Fibroblast of the conjunctiva (primary cell): ENCODE results near the gene TMEM98.
A peak's percentile ranks its signal among the peaks of the same experiment; 100 is the strongest.
"Not testable (repeated sequence)": the region's sequence is repeated elsewhere in the genome, so short reads cannot be mapped to it uniquely, and the experiment has no call there.

Experiments
- DNase-seq: peaks from one replicate; pipeline ENCODE4 v3.0.0-alpha.2; 2010; ENCODE audit warnings: low read depth

TMEM98 gene

DNA sequence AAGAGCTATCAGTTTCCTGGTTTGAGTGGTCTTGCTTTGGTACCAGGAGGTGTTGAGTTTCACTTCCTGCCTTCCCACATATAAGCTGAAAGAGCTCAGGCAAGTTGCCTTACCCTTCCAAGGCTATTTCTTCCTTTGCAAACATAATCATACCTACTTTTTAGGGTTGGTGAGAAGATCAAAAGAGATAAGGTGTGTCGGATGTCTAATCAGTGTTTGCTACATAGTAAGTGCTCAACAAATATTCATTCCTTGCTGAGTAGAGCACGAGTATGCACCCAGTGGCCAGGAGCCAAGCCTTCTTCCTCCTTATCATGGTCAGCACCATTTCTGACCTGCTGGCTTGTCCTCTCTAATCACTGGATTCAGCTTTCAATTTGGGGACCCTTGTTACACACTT is 12.7 kb upstream of the TMEM98 start:
- DNase-seq: no peak

DNA sequence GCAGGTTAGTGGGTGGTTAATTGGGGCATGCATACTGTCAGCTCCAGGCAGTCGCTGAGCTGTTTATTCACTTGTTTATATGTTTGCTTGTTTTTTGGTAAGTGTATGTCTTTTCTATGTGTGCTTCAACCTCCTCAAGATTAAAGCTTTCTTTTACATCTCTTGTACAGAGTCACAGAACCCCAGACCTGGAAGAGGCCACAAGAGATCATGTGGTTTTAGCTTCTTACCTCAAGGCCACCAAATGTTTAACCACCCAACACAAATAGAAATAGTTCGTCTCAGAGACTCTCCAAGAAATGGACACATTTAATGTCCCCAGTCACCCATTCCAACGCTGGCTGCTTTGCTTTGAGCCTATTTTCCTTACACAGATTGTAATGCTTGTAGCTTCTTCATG is 11.8 kb upstream of the TMEM98 start:
- DNase-seq: no peak

DNA sequence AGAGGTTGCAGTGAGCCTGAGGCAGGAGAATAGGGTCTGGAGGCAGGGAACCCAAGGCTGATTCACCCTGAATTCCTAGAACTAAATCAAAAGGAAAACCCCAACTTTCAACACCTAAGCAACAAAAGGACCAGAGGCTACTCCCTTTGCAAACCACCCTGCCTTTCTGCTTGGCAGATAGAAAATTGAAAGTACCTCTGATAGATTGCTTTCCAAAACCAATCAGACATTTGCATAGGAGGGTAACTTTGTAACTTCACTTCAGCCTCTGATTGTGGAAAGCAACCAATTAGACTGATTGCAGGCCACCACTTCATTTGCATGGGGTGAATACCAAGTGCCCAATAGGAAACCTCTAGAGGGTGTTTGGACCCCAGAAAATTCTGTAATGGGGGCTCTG is 10.9 kb upstream of the TMEM98 start:
- DNase-seq: no peak

DNA sequence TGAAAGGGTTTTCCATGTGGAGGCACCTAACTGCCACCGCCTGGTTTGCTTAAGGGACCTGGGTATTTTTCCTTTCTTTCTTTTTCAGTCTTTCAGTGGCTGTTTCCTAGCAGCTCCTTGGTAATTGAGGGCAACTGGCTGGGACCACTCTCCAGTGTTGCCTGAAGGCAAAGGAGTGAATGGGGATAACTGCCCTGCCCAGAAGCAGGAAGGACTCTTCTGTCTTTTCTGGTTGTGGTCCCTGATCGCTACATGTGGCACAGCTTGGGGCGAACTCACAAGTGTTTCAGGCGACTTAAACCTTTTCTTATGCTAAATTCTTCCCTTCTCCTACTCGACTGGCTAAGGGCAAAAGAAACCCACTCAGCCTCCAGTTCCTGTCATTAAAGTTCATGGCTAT is 10.1 kb upstream of the TMEM98 start:
- DNase-seq: no peak

DNA sequence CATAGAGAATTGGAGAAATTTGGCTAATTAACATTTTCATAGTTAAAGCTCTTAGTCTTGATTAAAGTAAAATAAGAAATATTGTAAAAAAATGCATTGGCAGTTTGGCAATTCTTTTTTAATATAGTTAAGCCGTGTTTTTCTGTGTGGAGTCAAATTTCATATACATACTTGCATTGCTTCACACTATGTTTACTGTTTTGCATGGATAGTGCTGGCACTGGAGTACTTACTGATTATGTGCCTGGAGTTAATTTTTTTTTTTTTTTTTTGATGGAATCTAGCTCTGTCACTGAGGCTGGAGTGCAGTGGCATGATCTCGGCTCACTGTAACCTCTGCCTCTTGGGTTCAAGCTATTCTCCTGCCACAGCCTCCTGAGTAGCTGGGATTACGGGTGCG is 8.1 kb upstream of the TMEM98 start:
- DNase-seq: not testable (repeated sequence)

DNA sequence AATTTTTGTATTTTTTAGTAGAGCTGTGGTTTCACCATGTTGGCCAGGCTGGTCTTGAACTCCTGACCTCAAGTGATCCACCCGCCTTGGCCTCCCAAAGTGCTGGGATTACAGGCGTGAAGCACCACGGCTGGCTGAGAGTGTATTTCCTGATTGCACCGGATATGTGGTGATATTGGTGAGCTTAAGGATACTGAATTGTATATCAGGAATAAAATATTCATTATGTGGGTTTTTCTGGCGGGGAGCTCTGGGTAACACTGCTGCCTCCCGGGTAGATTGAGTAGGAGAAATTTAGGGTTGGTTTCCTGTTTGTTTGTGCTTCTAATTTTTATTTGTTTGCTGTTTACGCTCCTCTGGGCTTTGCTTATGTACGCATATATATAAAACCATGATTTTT is 7.7 kb upstream of the TMEM98 start:
- no peak for DNase-seq

DNA sequence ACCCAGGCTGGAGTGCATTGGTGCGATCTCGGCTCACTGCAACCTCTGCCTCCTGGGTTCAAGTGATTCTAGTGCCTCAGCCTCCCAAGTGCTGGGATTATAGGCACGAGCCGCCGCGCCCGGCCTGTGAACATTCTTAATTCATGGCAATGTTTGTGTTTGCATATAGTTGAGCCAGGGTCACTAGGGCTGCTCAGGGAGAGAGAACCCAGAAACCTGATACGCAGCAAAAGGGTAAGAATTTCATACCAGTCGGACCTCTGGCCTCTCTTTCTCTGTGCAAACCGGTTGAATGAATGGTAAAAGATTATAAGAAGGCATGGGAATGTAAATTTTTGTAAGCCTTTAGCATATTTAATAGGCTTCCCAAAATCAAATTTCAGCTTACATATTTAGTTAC is 6.9 kb upstream of the TMEM98 start:
- no peak for DNase-seq

DNA sequence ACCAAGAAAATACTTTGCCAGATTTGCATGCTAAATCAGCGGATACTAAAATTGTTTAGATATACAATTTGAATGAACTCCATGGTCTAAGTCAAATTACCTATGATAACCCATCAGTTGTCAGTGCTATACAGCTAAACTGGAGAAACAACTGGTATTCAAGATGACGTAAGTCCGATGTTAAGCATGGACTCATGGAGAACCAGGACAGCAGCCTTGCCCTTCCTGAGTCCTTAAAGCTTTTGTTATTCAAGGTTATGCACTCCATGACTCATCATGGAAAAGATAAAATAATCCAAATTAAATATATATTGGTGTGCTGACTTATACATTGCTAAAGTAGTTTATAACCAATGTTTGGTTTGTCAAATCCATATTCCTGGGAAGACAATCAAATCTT is 4.0 kb upstream of the TMEM98 start:
- DNase-seq: not testable (repeated sequence)

DNA sequence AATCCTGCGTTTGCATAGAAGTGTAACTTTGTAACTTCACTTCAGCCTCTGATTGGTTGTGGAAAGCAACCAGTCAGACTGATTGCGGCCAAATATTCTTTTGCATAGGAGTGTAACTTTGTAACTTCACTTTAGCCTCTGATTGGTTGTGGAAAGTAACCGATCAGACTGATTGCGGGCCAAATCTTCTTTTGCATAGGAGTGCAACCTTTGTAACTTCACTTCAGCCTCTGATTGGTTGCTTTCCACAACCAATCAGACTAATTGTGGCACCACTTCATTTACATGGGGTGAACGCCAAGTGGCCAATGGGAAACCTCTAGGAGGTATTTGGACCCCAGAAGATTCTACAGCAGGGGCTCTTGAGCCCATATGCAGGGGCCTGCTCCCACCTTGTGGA is 1.8 kb upstream of the TMEM98 start:
- no peak for DNase-seq

DNA sequence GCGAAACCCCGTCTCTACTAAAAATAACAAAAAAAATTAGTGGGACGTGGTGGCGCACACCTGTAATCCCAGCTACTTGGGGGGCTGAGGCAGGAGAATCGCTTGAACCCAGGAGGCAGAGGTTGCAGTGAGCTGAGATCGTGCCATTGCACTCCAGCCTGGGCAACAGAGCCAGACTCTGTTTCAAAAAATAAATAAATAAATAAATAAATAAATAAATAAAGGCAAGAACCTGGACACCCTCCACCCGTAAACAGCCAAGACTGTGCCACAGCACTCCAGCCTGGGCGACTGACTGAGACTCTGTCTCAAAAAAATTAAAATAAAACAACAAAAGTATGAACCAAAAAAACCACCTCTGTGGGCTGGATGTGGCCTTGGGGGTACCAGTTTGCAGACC is 1.2 kb upstream of the TMEM98 start:
- not testable (repeated sequence) for DNase-seq

DNA sequence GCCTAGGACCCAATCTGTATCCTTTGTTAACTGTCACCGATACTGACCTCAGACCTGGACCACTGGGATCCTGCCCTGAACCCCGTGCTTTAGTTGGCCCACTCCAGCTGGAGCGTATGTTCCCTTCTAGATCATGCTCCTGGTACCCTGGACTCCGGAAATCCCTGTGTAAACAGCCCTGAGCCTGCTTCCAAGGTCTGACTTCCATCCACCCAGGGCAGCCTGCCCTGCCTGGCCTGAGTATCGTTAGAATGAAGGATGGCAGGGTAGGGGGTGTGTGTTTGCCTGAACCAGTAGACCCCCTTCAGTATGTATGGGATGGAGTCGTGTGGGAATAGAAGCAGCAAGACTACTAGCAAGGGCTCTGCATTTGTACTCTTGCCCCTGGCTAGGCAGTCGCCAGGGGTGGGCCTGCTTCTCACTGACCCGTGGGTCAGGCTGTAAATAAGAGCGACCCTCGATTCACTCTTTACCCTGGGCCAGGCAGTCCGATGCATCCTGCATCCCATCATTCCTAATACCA is 691 bp upstream of the TMEM98 start:
- DNase-seq: no peak

DNA sequence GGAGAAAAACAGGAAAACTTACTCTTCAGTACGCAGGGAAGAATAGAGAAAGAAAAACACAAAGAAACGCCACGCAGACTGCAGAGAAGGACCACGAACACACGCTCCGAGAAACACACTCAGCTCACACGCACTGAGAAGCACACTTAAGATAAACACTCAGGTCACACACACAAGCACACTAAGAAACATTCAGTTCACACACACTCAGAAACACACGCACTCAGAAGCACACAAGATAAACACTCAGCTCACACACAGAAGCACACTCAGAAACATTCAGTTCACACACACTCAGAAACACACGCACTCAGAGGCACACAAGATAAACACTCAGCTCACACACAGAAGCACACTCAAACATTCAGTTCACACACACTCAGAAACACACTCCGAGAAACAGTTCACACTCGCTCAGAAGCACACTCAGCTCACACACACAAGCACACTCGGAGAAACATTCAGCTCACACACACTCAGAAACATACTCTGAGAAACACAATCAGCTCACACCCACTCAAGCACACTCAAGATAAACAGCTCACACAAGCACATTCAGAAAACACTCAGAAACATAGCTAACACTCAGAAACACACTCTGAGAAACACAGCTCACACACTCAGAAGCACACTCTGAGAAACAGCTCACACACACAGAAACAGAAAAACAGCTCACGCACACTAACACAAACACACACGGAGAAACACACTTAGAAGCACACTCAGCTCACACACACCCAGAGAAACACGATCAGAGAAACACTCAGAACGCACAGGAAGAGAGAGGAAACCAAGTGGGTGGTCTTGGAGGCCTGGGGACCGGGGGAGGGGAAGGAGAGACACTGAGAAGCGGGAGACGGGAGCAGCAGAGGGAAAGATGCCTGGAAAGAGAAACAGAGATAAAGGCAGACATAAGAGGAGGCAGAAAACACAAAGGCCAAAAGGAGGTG is 908 bp downstream of the TMEM98 start:
- no peak for DNase-seq

DNA sequence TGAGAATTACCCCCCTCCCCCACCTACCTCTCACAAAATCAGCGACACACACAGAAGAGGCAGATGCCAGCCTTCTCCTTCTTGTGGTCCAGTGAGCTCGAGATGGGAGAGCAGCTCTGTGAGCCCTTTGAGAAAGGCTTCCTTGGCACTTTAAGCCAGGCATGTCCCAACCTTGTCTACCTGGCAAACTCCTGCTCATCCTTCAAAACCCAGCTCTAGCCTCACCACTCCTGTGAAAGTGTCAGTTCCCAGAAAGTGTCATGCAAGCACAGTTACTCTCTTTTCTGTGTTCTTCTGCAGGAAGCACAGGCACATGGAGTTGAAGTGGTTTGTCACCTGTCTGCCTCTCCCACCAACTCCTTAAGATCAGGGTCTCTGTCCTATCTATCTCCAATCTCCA is 1.6 kb downstream of the TMEM98 start:
- DNase-seq: no peak

DNA sequence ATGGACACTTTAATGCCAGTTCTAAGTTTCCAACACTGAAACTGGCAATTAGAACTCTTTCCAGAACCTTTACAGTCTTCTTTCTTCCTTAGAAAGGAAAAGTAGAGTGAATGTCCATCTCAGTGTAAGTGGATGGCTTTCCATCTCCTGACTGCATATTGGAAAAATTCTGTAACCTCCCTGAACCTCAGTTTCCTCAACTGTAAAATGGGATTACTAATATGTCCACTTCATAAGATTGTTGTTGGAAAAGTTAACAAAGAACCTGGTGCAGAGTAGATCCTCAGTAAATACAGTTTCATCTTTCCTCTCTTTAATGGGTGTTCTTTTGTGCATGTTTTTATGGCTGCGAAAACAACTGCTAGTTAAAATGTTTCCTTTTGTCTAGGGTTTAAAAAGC is 2.6 kb downstream of the TMEM98 start:
- DNase-seq: no peak

DNA sequence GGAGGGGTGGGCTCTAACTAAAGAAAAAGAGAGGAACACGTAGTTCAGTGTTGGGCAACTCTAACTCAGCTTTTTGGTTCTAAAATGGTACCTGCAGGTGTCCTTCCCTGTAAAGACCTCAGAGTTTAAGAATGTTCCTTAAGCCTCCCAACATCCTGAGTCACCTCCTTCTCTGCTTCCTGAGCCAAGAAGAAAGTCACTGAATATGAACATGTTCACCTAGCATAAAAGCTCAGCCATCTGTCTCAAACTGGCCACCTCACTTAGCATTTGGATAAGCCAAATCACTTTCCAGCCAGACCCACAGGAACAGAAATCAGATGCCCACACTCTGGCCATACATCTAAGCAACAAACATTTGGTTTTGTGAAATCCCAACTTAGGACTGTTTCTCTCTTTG is 3.7 kb downstream of the TMEM98 start:
- DNase-seq: no peak

DNA sequence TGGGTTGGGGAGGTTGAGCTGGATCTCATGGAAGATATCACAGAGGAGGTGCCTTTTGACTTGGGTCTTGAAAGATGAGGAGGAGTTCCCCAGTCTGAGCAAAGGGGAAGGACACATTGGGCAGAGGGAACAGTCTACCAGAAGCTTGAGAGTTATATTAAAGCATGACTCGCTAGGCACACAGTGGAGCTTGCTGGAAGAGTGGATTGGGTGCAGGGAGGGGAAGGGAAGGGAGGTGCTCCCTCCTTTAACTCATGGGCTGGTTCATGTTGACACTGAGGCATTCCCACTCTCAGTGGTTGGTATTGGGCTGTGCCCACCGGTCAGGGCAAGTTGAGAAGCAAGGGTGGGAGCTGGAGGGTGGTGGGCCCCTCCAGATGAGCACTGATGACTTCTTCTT is 5.9 kb downstream of the TMEM98 start:
- no peak for DNase-seq

DNA sequence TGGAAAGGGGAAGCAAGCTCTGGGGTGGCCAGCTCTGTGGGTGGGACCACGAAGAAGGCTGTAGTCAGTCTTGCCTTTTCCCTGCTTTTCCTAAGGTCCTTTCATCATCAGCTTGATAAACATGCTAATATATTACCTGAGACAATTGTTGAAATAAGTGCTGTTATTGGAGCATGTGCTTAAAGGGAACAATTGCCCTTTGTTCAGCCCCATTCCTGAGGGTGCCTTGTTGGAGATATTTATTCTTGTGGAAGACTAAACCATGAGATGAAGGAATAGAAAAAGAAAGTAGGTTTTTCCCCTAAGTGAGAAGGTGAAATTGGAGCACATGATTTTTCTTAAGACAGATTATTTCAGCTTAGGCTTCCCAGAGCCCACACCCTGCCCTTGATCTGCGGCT is 7.8 kb downstream of the TMEM98 start:
- DNase-seq: no peak

DNA sequence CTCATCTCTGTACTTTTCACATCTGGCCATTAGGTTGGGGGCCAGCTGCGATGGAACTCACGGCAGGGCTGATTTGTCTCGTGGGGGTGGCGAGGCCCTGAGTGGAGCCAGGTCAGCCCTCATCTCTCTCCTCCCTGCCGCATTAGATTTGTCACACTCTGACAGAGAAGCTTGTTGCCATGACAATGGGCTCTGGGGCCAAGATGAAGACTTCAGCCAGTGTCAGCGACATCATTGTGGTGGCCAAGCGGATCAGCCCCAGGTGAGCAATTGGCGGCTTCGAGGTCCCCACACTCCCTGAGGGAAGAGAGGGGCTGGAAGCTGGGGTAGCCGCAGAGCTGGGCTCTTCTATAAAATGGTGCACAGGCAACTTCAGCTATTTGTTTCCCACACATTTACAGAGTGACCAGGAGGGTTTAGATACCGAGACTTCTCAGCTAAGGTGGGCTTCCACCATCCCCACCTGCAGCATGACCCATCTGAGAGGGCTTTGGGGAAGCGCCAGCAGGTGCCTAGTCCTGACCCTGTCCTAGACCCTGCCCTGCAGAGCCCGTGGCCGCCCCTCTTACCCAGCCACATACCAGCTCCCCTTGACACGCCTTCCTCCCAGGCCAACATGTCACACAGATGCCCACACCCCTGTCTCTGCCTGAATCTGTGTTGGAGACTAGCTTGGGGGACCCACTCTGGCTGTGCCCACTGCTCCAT is 8.4 kb downstream of the TMEM98 start:
- DNase-seq: no peak

DNA sequence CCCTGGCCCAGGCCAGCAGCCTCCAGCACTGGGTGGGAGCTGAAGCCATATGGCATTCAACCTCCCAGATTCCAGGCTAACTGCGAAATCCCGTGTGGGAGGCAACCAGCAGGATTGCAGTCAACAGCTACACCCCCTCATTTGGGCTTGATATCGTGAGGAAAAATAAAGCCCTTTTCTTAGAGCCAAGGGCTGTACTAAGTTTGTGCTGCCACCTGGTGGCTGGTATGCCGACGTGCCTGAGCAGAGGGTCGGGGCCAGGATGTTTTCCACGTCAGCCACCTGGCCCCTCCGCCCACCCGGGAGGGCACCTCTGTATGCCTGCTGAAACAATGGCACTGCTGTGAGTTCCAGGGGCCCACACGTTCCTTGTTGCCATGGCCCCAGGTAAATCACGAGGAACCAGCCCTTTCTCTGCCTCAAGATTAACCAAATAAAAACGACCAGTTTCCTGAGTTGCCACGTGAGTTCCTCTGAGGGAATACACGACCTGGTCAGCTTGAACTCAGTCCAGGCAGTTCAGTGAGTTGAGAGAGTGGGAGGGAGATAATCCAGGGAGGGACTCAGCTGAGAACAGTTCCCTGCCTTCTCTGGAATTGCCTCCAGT is 9.0 kb downstream of the TMEM98 start:
- DNase-seq: peak; percentile 49

DNA sequence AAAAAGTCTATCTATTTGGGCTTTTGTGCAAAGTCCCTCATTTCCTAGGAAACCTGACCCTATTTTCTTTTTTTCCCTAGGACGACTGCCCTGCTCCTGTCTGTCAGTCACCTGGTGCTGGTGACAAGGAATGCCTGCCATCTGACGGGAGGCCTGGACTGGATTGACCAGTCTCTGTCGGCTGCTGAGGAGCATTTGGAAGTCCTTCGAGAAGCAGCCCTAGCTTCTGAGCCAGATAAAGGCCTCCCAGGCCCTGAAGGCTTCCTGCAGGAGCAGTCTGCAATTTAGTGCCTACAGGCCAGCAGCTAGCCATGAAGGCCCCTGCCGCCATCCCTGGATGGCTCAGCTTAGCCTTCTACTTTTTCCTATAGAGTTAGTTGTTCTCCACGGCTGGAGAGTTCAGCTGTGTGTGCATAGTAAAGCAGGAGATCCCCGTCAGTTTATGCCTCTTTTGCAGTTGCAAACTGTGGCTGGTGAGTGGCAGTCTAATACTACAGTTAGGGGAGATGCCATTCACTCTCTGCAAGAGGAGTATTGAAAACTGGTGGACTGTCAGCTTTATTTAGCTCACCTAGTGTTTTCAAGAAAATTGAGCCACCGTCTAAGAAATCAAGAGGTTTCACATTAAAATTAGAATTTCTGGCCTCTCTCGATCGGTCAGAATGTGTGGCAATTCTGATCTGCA is 12.9 kb downstream of the TMEM98 start:
- no peak for DNase-seq

DNA sequence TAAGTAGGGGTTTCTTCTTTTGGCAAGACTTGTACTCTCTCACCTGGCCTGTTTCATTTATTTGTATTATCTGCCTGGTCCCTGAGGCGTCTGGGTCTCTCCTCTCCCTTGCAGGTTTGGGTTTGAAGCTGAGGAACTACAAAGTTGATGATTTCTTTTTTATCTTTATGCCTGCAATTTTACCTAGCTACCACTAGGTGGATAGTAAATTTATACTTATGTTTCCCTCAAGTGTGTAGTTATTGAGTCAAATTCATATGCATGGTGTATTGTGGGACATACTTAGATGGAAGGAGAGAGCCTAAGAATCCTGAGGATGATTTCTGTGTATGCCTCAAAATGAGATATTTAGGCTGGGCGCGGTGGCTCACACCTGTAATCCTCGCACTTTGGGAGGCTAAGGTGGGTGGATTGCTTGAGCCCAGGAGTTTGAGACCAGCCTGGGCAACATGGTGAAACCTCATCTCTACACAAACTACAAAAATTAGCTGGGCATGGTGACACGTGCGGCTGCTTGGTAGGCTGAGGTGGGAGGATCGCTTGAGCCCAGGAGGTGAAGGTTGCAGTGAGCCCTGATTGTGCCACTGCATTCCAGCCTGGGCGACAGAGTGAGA is 13.6 kb downstream of the TMEM98 start:
- DNase-seq: no peak

DNA sequence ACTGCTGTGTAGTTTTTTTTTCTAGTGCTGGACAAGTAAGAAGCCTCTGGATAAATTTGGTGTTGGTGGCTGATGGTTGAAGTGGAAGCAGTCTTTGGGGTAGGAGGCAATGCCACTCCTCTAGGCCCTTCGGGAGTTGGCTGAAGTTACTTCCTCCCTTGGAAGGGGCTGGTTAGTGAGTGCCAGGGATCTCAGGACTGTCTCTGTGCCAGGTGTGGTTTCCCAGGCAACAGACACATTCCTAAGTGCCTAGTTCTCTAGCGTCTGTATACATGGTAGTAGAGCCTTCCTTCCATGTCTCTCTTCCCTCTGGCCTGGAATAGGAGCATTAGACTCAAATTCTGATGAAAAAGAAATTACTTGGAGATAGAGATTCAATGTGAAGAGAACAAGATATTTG is 15.3 kb downstream of the TMEM98 start:
- peak; percentile 13 for DNase-seq
